ENCODE data around the gene POLA1.

The POLA1 gene

DNA sequence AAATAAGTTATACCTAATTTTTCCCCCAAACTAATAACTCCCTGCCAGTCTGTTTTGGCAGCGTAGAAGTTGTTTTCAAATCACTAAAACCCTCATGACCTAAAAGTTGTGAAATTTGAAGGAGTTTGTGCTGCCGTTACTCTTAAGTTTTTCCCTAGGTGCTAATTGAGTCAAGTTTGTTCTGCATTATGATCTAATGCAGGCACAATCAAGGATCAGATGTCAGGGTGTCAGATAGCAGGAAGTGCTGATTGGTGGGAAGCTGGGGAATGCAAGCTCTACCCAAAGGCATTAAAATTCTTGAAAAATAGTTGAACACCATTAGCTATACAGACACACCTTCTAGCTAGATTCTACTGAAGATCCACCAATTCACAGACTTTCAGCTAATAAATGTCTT is 270.1 kb downstream of the POLA1 start:
- no peak for DNase-seq (ENCODE audit: low read depth in 3 of 3, low spot score in 1 of 3)

DNA sequence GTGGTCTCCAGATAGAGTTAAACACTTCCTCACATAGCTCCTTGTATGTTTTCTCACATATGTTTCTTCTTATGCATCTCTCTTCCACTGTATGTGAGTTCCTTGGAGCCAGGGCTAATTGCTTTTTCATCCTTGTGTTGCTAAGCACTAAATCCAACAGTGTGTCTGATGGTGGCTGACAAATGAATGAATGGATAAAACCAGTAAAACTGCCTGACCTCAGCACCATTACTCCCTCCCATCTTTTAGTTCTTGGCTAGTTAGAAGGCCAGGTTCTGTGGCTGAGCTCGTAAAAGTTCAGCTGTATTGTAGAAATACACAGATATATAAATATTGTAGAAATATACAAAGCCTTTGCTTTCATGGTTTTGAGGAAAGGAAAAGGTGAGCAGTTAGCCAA is 271.7 kb downstream of the POLA1 start:
- no peak for DNase-seq (ENCODE audit: low read depth in 3 of 3, low spot score in 1 of 3)

DNA sequence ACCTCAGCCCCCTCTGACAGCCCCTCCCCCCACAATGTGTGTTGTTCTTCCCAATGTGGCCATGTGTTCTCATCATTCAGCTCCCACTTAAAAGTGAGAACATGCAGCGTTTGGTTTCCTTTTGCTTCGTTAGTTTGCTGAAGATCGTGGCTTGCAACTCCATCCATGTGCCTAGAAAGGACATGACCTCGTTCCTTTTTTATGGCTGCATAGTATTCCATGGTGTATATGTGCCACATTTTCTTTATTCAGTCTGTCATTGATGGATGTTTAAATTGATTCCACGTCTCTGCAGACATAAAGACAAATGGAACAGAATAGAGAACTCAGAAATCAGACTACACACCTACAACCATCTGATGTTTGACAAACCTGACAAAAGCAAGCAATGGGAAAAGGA is 276.1 kb downstream of the POLA1 start:
- DNase-seq (ENCODE audit: low read depth in 3 of 3, low spot score in 1 of 3) = no peak

DNA sequence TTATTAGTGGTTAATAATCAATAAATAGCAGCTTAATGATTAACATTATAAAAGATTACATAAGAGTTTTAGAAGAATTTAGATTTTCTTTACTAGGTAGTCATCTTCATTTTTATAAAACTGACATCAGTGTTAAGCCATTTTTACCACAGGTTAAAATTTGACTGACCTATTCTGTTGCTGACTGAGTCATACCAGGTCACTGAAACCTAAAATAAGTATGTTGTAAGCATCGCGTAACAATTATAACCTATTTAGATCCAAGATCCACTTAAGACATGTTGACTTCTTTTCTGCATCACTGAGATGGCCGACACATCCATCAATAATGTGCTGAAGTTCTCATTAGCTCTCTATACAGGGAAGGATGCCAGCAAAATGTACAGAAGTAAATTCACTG is 285.4 kb downstream of the POLA1 start:
- DNase-seq (ENCODE audit: low read depth in 3 of 3, low spot score in 1 of 3) = no peak

DNA sequence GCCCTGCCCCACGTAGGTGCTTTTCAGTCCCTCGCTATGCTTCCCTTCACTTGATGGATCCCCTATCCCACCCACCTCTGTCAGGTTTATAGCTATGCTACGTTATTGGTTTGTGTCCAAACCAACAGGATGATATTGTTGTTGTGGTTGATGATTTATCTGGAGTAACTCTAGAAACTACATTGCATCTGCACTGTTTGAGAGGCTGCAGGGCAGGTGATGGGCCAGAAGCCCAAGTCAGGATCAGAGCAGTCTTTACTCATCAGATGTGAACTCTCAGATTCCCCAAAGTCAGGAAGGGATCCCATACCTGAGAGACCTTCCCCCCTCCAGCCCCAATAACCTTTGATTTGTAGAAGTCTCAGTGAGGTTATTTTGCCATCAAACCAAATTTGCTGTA is 287.3 kb downstream of the POLA1 start:
- no peak for DNase-seq (ENCODE audit: low read depth in 3 of 3, low spot score in 1 of 3)

DNA sequence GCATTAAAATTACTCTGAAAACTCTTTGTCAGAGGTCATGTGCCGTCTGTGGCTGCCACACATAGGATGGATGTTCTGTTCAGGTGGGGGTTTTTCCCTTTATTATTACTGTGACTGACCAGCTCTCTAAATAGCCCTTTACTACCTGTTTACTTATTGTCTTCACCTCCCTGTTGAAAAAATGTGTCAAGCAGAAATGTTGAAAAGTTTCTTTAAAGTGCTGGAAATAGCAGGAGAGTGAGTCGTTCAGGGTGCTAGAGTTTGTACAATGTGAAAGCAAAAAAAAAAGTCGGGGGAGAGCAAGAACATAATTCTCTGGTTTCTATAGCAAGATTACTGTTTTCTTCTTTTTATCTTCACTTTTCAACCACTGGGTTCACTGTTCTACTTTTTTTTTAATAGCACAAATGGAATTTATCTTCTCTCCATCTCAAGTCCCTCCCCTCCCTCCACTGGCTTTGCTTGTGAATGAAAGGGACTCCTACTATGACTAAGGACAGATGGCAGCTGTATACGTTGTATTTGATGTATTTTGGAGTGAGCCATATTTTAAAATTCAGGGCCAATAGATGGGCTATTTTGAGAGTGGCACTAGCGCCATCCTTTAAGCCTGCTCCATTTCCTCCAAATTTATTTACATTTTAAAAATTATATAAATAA is 288.7 kb downstream of the POLA1 start:
- DNase-seq (ENCODE audit: low read depth in 3 of 3, low spot score in 1 of 3) = no peak

DNA sequence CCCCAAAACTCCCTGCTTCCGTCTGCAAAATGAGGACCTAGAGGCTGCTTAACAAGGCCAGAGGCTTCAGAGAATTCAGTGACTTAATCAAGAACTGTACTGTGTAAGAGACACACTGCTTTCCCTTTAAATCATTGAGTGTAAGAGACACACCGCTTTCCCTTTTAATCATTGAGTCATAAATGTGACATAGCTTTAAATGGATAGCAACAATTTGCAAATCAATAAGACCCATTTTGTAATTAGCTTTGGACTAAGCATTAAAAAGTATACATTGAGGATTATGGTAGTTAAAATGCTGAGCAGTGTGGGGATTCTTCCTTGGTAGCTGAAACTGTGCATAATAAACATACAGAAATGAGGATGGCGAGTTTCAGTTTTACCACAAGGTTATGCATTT is 290.2 kb downstream of the POLA1 start:
- no peak for DNase-seq (ENCODE audit: low read depth in 3 of 3, low spot score in 1 of 3)

DNA sequence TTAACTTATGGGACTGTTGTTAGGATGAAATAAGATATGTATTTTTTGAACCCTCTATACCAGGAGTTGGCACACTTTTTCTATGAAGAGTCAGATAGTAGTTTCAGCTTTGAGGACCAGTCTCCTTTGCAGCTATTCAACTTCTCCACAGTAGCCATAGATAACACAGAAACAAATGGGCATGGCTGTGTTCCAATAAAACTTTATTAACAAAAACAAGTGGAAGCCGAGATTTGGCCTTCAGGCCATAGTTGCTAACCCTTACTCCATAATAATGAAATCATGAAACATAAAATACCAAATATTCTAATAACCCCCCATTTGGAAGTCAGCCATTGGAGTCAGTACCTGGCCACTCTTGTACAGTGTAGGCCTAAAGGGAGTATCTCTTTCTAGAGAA is 291.4 kb downstream of the POLA1 start:
- no peak for DNase-seq (ENCODE audit: low read depth in 3 of 3, low spot score in 1 of 3)

DNA sequence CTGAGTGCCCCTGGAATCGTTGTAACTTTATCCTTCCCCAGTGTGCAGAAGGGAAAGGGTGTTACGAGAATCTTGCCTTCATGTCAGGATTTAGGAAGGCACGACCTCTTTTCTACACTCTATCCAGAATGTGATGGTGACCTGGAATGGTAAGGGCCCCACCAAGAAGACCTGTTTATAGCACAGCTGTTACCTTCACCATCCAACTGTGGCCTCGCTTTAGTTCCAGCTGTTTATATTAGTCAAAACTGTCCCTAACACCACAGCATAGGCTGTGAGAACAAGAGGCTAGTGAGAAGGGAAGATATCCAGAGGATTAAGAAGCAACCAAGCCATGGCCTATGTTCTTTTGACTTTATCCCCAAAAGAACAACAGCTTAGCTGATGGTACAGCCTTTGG is 294.0 kb downstream of the POLA1 start:
- DNase-seq (ENCODE audit: low read depth in 3 of 3, low spot score in 1 of 3) = no peak

DNA sequence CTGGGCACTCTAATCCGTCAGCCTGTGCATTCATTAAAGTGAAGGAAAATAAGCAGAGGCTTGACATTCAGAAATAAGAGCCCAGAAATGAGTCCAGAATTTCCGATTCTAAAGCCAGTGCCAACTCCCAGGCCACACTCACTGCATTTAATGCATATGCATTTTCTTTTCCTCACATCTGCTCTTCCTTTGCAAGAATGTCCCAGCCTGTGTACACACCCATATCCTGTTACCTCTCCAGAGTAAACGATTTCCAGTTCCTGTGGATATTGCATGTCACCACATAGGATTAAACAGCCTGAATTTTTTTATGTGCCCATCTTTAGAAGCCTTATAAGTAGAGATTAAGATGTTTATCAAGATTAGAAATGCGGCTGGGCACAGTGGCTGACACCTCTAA is 294.6 kb downstream of the POLA1 start:
- no peak for DNase-seq (ENCODE audit: low read depth in 3 of 3, low spot score in 1 of 3)

DNA sequence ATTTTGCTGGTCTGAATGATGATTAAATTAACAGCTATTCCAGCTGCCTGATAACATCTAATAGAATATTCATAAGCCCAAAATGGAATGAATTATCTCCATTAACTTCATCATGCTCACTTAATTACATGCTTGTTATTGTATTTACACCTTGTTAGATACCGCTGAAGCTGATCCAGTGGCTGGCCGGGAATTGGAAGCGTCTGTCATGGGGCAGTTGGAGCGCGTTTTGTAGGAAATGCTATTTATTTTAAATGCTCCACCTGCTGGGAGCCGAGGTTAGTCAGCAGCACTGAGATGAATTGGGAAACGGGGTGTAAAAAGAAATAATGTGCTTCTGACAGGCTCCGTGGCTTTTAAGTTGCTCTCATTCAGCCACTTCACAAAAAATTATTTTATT is 296.8 kb downstream of the POLA1 start:
- no peak for DNase-seq (ENCODE audit: low read depth in 3 of 3, low spot score in 1 of 3)

DNA sequence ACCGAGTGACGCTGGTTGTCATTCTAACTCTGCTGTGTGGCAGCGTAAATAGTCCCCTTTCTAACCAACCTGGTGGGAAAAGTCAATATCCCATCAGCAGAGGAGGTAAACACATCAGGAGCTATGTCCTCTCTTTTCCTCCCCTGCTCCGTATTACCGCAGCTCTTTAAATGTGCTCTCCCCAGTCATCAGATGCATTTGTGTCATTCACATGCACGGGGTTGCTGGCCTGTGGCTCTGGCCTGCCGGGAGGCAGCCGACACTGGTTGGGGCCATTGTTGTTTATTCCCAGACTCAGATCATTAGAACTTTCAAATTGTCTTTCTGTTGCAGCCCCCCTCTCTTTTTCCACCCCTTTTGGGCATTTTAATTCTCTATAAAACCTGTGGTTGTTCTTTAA is 300.2 kb downstream of the POLA1 start:
- DNase-seq (ENCODE audit: low read depth in 3 of 3, low spot score in 1 of 3) = no peak

DNA sequence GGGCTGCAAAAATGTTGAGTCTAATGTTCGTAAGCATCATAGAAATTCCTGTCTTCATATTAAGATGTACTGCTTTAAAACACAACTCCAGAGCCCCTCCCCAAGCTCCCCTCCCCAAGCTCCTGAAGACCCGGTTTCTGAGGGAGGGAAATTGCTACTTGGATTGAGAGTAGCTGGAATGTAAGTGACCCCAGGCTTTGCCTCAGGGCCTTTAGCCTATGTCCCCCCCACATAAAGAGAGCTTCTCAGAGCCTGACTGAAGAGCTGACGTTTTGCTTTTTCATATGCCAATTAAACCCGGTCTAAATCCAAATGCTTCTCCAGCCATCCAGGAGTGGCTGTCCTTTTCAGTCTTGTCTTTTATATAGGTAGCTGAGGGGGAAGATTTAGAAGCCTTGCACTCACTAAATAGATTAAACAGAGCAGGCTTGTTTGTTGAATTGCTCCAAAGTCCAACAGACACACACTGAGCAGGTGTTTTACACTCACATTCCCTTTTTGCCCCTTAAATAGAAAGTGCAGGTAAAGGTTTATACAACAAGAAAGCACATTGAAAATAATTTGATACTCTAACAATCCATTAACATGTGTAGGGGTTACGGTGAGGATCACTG is 302.5 kb downstream of the POLA1 start:
- DNase-seq (ENCODE audit: low read depth in 3 of 3, low spot score in 1 of 3) = no peak

DNA sequence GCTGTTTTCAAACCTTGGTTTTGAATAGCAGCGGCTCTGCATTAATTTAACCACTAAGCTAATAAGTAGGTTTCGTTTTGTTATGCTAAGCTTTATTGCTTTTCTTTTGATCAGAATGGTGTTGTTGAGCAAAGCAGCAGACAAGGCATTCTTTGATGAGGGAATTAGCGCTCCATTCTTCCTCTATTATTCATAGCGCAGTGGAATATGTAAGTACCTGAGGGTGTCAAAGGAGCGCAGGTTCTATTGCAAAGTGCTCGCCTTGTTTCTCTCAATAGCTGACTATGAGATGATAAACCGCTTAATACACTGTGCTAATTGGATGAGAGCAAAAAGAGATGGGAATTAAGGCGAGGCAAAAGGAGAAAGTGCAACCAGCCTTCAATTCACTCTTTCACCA is 305.8 kb downstream of the POLA1 start:
- no peak for DNase-seq (ENCODE audit: low read depth in 3 of 3, low spot score in 1 of 3)

DNA sequence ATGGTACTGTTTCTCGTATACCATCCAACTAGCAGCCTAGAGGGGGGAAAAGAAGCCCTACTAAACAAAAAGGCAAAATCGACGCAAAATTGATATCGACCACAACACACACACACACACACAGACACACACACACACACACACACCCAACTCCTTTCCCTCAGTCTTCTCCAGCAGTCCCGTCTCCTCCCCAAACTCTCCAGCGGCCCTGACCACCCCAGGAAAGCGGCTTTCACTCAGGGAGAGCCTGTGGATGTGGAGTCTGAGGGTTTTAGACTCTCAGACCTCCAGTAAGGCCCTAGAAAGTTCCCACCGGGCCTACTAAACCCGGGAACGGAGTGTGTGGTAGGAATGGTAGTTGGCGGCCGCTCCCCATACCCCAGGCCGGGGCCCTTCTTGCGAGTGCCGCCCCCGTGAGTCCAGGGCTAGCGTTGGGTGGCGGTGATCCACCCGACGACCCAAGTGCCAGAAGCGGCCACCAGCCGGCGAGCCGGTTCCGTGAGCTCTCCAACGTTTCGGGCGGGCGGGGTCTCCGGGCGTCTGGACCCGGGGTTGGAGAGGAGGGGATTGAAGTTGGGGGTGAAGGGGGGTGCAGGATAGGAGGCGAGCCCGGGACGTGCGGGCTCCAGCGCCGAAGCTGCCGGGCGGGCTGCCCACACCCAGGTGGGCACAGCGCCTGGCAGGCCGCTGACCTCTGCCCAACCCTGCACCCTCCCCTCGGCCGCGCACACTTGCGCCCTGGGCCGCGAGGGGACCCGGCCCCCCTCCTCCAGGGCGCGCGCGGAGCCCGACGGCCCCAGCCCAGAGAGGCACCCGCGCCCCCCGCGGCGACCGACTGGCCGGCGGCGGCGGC is 308.3 kb downstream of the POLA1 start:
- no peak for DNase-seq (ENCODE audit: low read depth in 3 of 3, low spot score in 1 of 3)

DNA sequence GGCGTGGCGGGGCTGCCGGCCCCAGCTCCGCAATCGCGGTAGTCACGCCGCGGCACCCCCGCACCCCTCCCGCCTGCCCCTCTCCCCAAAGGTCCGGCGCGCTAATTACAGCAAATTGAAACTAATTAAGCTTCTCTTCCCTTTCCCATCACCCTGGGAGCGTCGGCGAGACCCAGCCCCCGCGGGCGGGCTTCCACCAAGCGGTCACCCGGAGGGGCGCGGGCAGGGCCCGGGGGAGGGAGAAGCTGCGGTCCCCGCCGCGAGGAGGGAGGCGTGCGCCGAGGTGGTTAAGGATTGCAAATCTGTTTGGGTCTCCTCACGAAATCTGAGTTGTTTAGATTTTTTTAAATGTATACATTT is 308.9 kb downstream of the POLA1 start:
- no peak for DNase-seq (ENCODE audit: low read depth in 3 of 3, low spot score in 1 of 3)

DNA sequence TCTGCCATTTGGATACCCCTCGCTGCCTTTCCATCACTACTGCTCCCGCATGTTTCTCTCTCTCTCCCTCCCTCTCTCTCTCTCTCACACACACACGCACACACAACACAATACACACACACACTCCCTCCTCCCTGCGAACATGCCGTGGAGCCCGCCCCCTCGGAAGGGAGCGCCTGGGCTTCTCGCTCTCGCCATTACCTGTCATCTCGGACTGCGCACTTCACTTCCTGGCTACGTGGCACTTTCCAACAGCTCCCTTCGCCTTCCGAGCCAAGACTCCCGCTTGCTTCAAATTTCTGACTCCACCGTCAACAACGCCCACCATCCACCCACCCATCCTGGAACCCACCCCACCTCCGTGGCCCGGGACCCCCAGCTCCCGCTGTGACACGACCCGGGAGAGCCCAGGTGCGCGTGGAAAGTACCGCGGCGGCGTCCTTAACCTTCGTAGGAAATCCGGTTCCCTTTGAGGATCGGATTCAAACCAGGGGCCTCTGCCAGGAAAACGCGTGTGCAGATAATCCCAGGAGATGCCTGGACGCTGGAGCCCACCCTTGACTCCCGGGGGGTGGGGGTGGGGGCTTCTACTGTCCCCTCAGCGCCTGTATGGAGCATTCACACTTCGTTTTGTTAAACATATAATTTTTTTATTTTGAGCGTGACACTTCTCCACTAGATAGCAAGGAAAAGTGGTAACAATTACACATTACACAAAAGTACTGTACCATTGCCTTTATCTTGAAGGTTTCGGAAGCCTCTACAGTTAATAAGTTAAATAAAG is 309.5 kb downstream of the POLA1 start:
- no peak for DNase-seq (ENCODE audit: low read depth in 3 of 3, low spot score in 1 of 3)

DNA sequence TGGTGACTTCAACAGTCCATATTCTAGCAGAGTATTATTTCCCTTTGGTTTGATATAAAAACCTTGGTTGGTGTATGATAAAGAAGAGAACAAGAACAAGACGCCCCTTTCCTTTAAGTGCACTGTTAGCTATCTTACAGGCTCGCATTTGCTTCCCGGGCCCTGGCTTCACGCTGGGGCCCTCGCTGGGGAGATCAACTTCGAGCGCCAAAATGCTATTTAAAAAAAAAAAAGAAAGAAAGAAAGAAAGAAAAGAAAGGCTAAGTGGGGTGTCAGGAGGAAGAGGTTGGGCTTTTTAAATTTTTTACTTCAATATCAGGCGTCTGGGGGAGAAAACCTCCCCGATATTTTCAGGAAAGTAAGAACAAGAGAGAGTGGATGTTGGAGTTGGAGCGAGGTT is 310.3 kb downstream of the POLA1 start:
- DNase-seq (ENCODE audit: low read depth in 3 of 3, low spot score in 1 of 3) = no peak

DNA sequence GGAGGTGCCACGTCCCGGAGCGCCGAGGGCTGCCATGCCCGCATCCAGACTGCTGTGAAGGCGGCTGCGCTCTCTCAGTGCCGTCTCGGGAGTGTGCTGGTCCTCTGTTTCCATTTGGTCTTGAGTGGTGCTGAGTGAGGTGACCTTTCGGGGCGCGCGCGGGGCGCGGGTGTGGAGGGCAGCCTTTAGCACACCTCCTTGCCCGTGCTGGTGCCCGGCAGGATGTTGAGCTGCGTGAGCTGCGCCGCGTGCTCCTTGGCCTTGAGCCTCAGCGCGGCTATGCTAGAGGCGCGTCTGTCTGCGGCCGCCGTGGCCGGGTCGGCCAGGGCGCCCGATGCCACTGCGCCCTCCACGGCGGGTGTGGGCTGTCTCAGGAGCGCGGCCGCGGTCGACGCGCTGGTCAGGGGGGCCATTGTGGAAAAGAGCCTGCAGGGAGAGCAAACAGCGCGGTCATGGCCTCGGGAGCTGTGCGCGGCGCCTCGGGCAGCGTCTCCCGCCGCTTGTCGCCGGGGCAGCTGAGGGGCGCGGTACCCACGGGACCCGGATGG is 310.8 kb downstream of the POLA1 start:
- no peak for DNase-seq (ENCODE audit: low read depth in 3 of 3, low spot score in 1 of 3)

DNA sequence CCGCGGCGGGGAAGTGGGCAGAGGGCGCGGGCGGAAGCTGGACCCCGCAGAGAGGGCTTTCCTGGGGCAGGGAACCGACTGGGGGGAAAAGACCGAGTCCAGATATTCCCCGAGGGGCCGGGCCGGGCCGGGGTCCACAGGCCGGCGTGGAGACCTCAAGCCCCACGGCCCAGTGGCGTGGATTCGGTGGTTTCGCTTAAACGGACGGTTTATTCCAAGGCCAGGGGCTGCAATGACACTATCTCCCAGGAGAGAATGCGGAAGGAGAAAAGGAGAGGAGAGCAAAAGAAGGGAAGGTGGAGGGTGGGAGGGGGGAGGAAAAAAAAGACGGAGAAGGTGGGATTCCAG is 311.3 kb downstream of the POLA1 start:
- DNase-seq (ENCODE audit: low read depth in 3 of 3, low spot score in 1 of 3) = no peak

DNA sequence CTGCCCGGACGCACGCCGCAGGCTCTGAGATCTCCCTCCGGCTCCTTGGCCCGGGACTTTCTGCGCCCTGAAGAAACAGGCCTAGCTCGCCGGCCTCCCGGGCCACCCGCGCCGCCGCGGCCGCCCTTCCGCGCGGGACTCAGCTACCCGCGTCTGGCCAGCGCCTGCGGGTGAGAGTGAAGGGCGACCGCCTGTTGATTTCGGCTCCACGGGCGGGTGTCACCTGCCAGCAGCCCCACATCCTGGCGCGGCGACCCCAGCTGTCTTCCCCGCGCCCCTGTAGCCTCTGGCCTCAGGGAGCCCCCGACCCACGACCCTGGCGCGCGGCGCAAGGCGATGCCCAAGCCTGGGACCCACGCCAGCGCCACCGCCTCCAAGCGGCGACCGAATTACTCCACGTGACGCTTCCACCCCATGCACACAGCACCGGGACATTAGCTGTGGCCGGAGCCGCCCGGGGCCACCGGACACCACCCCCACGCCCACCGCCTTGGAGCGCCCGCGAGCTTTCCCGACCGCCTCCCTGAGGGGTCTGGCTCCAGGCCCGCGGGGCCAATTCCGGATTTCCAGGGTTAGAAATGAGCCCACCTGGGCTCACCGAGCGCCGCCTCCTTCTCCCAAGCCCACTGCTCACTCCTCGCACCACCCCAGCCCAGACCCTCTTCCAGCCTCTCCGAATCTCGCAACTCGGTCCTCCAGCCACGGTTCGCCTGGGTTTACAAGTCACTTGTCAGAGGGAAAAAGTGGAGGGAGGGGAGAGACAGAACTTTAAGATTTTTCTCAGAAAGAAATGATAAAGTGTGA is 311.9 kb downstream of the POLA1 start:
- no peak for DNase-seq (ENCODE audit: low read depth in 3 of 3, low spot score in 1 of 3)

Measured in stimulated activated CD4-positive, alpha-beta T cell treated with anti-CD3 and anti-CD28 coated beads, TNF-alpha, amount 100 ng/mL, for 1 hour (primary cell).